Nephron (organoid): ENCODE measurements around the gene MLYCD.

Source experiments
- H3K27ac Mint-ChIP-seq, 3 experiments: 2 replicates each; pipeline ENCODE4 v1.8.0; 2020; ENCODE audit warnings: mixed read lengths in 3 of 3, mild to moderate bottlenecking in 2 of 3, moderate library complexity in 1 of 3
- H3K27me3 Mint-ChIP-seq: 2 replicates; pipeline ENCODE4 v1.8.0; 2021; ENCODE audit warnings: low read depth, mild to moderate bottlenecking, moderate library complexity, mixed read lengths
- H3K36me3 Mint-ChIP-seq: 2 replicates; pipeline ENCODE4 v1.8.0; 2020; ENCODE audit warnings: low read depth, mixed read lengths
- H3K4me1 Mint-ChIP-seq: 2 replicates; pipeline ENCODE4 v1.8.0; 2020; ENCODE audit warnings: mixed read lengths
- H3K4me3 Mint-ChIP-seq, 3 experiments: 2 replicates each; pipeline ENCODE4 v1.8.0; 2020; ENCODE audit warnings: mild to moderate bottlenecking in 3 of 3, mixed read lengths in 3 of 3, moderate library complexity in 2 of 3
- H3K9me3 Mint-ChIP-seq: 2 replicates; pipeline ENCODE4 v1.8.0; 2020; ENCODE audit warnings: mixed read lengths
- TF ChIP-seq, protein P1 (sequence below), 3 experiments: fragments of 200-600 bp; sonication (generic); IDR thresholded peaks; one replicate each; pipeline ENCODE4 v1.5.0; 2021; ENCODE audit warnings: antibody characterized with exemption in 3 of 3; ENCODE audit not compliant: unreplicated experiment in 3 of 3

Gene MLYCD

DNA sequence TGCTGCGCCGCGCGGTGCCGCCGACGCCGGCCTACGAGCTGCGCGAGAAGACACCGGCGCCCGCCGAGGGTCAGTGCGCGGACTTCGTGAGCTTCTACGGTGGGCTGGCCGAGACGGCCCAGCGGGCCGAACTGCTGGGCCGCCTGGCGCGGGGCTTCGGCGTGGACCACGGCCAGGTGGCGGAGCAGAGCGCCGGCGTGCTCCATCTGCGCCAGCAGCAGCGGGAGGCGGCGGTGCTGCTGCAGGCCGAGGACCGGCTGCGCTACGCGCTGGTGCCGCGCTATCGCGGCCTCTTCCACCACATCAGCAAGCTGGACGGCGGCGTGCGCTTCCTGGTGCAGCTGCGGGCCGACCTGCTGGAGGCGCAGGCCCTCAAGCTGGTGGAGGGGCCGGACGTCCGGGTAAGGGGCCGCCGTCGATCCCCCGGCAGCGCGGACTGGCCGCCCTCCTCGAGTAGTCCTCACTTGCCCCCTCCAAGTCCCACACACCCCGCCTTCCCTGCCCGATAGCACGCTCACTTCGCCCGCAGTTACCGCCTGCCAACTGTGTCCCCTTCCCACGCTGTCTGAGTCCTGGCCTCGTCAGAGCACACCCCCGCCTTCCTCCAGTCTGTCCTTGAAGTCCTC lies 470 bp downstream of the MLYCD start:
- Mint-ChIP-seq H3K4me3 (peak overlapping the region; percentile 92 to 96 (median 95)), H3K4me1 (peaks cover 46% of the 10 kb centered on the region), H3K36me3 (no peaks in the 10 kb centered on the region), H3K27me3 (no peaks in the 10 kb centered on the region), H3K9me3 (no peaks in the 10 kb centered on the region), H3K27ac (peak overlapping the region; percentile 39 to 93 (median 85))
- TF ChIP-seq, protein P1, sequence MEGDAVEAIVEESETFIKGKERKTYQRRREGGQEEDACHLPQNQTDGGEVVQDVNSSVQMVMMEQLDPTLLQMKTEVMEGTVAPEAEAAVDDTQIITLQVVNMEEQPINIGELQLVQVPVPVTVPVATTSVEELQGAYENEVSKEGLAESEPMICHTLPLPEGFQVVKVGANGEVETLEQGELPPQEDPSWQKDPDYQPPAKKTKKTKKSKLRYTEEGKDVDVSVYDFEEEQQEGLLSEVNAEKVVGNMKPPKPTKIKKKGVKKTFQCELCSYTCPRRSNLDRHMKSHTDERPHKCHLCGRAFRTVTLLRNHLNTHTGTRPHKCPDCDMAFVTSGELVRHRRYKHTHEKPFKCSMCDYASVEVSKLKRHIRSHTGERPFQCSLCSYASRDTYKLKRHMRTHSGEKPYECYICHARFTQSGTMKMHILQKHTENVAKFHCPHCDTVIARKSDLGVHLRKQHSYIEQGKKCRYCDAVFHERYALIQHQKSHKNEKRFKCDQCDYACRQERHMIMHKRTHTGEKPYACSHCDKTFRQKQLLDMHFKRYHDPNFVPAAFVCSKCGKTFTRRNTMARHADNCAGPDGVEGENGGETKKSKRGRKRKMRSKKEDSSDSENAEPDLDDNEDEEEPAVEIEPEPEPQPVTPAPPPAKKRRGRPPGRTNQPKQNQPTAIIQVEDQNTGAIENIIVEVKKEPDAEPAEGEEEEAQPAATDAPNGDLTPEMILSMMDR (IDR thresholded peaks at IDR 0.05; ENCODE audit: unreplicated experiment in 3 of 3) = no peak

DNA sequence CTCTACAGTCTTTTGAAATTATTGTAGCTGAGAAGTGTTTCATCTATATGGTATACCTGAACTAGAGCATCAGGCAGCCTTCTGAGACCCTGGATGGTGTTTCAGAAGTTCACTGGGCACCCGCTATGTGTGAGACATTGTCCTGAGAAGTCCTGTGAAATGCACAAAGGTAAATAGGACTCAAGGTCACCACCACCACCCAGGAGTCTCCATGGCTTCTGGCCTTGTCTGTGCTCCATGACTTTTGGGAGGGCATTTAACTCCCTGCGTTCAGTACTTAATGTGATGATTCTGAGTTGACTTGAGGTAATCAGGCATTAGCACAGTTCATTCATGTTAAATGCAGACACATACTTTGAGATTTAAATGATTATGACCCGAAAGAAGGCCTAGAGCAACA lies 1.1 kb downstream of the MLYCD start:
- no peaks in the 10 kb centered on the region for H3K9me3 Mint-ChIP-seq
- H3K27me3 Mint-ChIP-seq = no peaks in the 10 kb centered on the region
- H3K4me1 Mint-ChIP-seq = peaks cover 51% of the 10 kb centered on the region
- TF ChIP-seq, protein P1 (IDR thresholded peaks at IDR 0.05; ENCODE audit: unreplicated experiment in 3 of 3) = no peak
- peak overlapping the region; percentile 92 to 96 (median 95) for H3K4me3 Mint-ChIP-seq
- H3K36me3 Mint-ChIP-seq = no peaks in the 10 kb centered on the region
- peak overlapping the region; percentile 39 to 93 (median 85) for H3K27ac Mint-ChIP-seq

DNA sequence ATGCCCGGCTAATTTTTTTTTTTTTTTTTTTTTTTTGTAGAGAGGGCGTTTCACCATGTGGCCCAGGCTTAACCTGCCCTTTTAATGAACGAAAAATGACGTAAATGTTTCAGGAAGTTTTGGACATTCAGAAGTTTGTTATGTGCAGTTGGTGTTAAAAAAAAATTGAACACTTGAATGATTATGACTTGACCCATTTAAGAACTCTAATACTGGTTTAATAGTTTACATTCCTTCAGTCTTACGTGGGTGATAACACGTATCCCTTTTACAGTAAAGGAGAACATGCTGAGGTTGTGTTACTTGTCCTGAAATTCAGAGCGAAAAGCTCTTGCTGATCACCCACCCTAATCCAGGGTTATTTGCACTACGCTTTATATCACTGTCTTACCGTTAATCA lies 1.7 kb downstream of the MLYCD start:
- Mint-ChIP-seq H3K4me3 (peak overlapping the region; percentile 92 to 96 (median 95)), H3K9me3 (no peaks in the 10 kb centered on the region), H3K36me3 (no peaks in the 10 kb centered on the region), H3K27ac (peak overlapping the region in 1 of 3 experiments; percentile 15), H3K27me3 (no peaks in the 10 kb centered on the region), H3K4me1 (peaks cover 51% of the 10 kb centered on the region)
- TF ChIP-seq, protein P1 (IDR thresholded peaks at IDR 0.05; ENCODE audit: unreplicated experiment in 3 of 3) = no peak

DNA sequence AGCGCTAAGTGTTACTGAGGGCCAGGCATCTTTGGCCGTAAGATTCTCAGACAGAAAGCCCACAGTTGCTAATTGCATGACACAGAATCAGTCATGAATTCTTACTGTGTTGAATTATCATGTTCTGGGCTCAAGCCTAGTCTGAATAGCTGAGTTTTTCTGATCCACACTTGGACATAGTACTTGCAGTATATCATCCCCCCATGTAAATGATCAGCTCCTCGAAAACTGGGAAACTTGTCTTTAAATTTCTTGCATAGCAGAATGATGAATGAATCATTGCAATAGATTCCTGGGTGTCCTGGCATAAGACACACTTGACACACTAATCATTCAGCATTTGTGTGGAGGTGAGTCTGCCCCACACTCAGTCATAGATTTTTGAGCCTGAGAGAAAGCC lies 2.2 kb downstream of the MLYCD start:
- no peaks in the 10 kb centered on the region for H3K9me3 Mint-ChIP-seq
- H3K27me3 Mint-ChIP-seq = no peaks in the 10 kb centered on the region
- H3K27ac Mint-ChIP-seq = peak overlapping the region in 1 of 3 experiments; percentile 15
- TF ChIP-seq, protein P1 (IDR thresholded peaks at IDR 0.05; ENCODE audit: unreplicated experiment in 3 of 3) = no peak
- H3K4me1 Mint-ChIP-seq = peaks cover 51% of the 10 kb centered on the region
- H3K36me3 Mint-ChIP-seq = no peaks in the 10 kb centered on the region
- H3K4me3 Mint-ChIP-seq = peak overlapping the region; percentile 92 to 96 (median 95)

DNA sequence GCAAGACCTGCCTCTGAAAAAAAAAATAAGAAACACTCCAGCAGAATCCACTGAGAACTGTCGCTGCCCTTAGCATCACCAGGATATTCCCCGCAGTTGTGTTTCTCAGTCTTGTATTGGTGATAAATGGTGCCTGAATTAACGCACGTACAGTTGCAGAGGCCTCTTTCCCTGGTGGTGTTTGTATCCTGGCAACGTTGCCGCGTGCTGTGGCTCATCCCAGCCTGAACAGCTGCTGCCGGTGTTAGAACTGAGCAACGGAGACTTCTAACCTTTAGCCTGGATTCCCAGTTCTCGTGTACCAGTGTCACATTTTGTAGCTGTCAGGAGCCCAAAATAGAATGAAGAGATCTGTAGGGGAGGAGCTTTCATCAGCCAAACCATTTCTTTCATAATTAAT lies 4.8 kb downstream of the MLYCD start:
- TF ChIP-seq, protein P1 (IDR thresholded peaks at IDR 0.05; ENCODE audit: unreplicated experiment in 3 of 3) = no peak
- Mint-ChIP-seq H3K27me3 (no peaks in the 10 kb centered on the region), H3K4me1 (peaks cover 62% of the 10 kb centered on the region), H3K27ac (peak overlapping the region; percentile 11 to 62 (median 59)), H3K4me3 (peak overlapping the region in 2 of 3 experiments; percentile 27 to 66), H3K36me3 (peaks cover 10% of the 10 kb centered on the region), H3K9me3 (no peaks in the 10 kb centered on the region)

DNA sequence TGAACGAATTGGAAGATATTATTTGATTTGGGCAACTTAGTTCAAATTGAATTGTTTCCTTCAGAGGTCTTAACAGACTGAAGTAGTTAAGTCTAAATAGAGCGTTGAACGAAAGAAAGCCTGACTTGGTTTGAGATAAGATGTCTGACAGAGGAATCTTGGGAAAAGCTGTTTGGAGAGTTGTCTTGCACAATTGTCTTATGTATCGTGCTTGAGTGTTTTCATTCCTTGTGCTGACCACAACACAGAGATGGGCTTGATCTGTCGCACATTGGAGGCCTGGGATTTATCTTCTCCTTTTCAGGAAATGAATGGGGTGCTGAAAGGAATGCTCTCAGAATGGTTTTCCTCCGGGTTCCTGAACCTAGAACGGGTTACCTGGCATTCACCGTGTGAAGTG lies 7.8 kb downstream of the MLYCD start:
- H3K27ac Mint-ChIP-seq = no peak overlapping the region
- TF ChIP-seq, protein P1 (IDR thresholded peaks at IDR 0.05; ENCODE audit: unreplicated experiment in 3 of 3) = no peak
- H3K36me3 Mint-ChIP-seq = peaks cover 25% of the 10 kb centered on the region
- H3K4me3 Mint-ChIP-seq = no peak overlapping the region
- H3K27me3 Mint-ChIP-seq = no peaks in the 10 kb centered on the region
- no peaks in the 10 kb centered on the region for H3K9me3 Mint-ChIP-seq
- H3K4me1 Mint-ChIP-seq = peaks cover 47% of the 10 kb centered on the region
